ENCODE measurements around the gene SUCNR1.

DNA sequence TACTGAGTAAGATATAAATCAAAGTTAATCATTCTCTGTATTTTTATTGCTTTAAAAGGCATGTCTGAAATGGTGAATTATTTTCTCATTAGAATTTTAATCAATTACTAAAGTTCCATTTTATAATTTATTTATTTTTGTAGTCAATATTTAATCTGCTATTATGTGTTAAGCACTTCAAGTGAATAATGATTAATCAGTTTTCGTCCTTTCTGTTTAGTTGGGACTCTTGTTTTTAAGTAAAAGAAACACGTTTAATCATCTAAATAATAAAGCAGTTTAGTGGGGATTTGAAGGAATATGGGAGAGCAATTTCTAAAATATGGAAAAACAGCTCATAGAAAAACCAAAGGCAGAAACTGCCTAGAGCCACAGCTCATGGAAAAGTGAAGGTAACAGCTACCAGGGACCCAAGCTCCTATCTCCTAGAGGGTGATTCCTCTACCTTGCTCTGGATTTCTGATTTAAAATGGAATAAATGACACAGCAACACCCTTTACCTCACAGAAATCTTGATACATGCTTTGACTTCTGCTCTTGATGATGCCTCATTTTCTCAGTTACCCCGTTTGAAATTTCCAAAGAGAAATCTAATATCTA lies 28.0 kb upstream of the SUCNR1 start:
- TF ChIP-seq, protein P1, sequence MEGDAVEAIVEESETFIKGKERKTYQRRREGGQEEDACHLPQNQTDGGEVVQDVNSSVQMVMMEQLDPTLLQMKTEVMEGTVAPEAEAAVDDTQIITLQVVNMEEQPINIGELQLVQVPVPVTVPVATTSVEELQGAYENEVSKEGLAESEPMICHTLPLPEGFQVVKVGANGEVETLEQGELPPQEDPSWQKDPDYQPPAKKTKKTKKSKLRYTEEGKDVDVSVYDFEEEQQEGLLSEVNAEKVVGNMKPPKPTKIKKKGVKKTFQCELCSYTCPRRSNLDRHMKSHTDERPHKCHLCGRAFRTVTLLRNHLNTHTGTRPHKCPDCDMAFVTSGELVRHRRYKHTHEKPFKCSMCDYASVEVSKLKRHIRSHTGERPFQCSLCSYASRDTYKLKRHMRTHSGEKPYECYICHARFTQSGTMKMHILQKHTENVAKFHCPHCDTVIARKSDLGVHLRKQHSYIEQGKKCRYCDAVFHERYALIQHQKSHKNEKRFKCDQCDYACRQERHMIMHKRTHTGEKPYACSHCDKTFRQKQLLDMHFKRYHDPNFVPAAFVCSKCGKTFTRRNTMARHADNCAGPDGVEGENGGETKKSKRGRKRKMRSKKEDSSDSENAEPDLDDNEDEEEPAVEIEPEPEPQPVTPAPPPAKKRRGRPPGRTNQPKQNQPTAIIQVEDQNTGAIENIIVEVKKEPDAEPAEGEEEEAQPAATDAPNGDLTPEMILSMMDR (conservative IDR thresholded peaks at IDR 0.05): no peak
- TF ChIP-seq EZH2 (IDR thresholded peaks at IDR 0.05; ENCODE audit: low read depth): no peak
